PC-9 (cell line): ENCODE data around the gene CTNNBL1. TPM values are rescaled to one million over a fixed set of nuclear protein-coding genes. Genes with fewer than 3 reads are reported as not detected.

Experiments used
- Bru-seq: library from RNA; stranded (reverse); fragments of 400-500 nt; gene quantifications from one replicate; lab custom pipeline; 2021; lab: Mats Ljungman, UMichigan
- BruChase-seq, 2 experiments: library from RNA; stranded (reverse); fragments of 400-500 nt; gene quantifications; one replicate each; lab custom pipeline; 2021; lab: Mats Ljungman, UMichigan
- BruUV-seq: library from RNA; stranded (reverse); fragments of 400-500 nt; replicated peaks from 2 replicates; lab custom pipeline; 2021; lab: Mats Ljungman, UMichigan
- CTCF ChIA-PET: fragments of 300-600 bp; sonication (Branson Sonifier 250); formaldehyde crosslinking; loops from one replicate; lab custom pipeline; 2022; ENCODE audit warnings: antibody characterized with exemption; lab: Charles Lee
- POLR2A ChIA-PET: fragments of 300-600 bp; sonication (Branson Sonifier 250); formaldehyde crosslinking; loops from one replicate; lab custom pipeline; 2022; ENCODE audit warnings: antibody characterized with exemption; ENCODE audit not compliant: unreplicated experiment; lab: Charles Lee
- DNase-seq, 2 experiments: peaks; one replicate each; pipeline versions ENCODE4 v3.0.0 to v3.0.0-alpha.2; 2015 to 2022; ENCODE audit warnings: mixed read lengths in 1 of 2
- H2AFZ ChIP-seq: fragments of 200-600 bp; sonication (generic); 2 replicates; pipeline ENCODE4 v1.8.1; 2017; ENCODE audit warnings: antibody characterized with exemption
- H3F3A ChIP-seq: fragments of 200-600 bp; sonication (generic); 2 replicates; pipeline ENCODE4 v1.8.1; 2017; ENCODE audit warnings: antibody characterized with exemption, mild to moderate bottlenecking, low read depth; ENCODE audit not compliant: insufficient read depth
- H3K27ac ChIP-seq: fragments of 200-600 bp; sonication (generic); 2 replicates; pipeline ENCODE4 v1.6.1; 2016; ENCODE audit warnings: mixed run types
- H3K27me3 ChIP-seq: fragments of 200-600 bp; sonication (generic); 2 replicates; pipeline ENCODE4 v1.6.1; 2016; ENCODE audit warnings: low read depth, mixed run types; ENCODE audit not compliant: insufficient read depth
- H3K36me3 ChIP-seq: fragments of 200-600 bp; sonication (generic); 2 replicates; pipeline ENCODE4 v1.6.1; 2016; ENCODE audit warnings: low read depth, mixed run types
- H3K4me1 ChIP-seq: fragments of 200-600 bp; sonication (generic); replicated peaks from 2 replicates; pipeline ENCODE4 v1.6.1; 2016; ENCODE audit warnings: mixed run types; ENCODE audit not compliant: insufficient read depth
- H3K4me2 ChIP-seq: fragments of 200-600 bp; sonication (generic); 2 replicates; pipeline ENCODE4 v1.6.1; 2017; ENCODE audit warnings: mixed run types
- H3K4me3 ChIP-seq: fragments of 200-600 bp; sonication (generic); 2 replicates; pipeline ENCODE4 v1.6.1; 2016; ENCODE audit warnings: mixed run types
- H3K79me2 ChIP-seq: fragments of 200-600 bp; sonication (generic); 2 replicates; pipeline ENCODE4 v1.6.1; 2017; ENCODE audit warnings: low read depth, mixed run types
- H3K9me2 ChIP-seq: fragments of 200-600 bp; sonication (generic); 2 replicates; pipeline ENCODE4 v1.8.1; 2017; ENCODE audit warnings: mild to moderate bottlenecking; ENCODE audit not compliant: insufficient read depth
- H3K9me3 ChIP-seq: fragments of 200-600 bp; sonication (generic); 2 replicates; pipeline ENCODE4 v1.8.1; 2016; ENCODE audit warnings: low read depth; ENCODE audit not compliant: insufficient read depth
- H4K20me1 ChIP-seq: fragments of 200-600 bp; sonication (generic); 2 replicates; pipeline ENCODE4 v1.8.1; 2017; ENCODE audit not compliant: insufficient read depth
- EZH2 ChIP-seq: fragments of 200-600 bp; sonication (generic); IDR thresholded peaks from 2 replicates; pipeline ENCODE4 v1.8.0; 2017; ENCODE audit warnings: antibody characterized with exemption, low read depth
- intact Hi-C: fragments of 100-400 bp; cut with micrococcal nuclease; formaldehyde crosslinking; loops from one replicate; pipeline ENCODE4 v1.10.0; 2022; ENCODE audit not compliant: unreplicated experiment
- long read RNA-seq: library from polyadenylated mRNA; stranded (forward); transcript quantifications from one replicate; pipeline ENCODE4 v2.0.0, GENCODE V29; 2022
- total RNA-seq: library from RNA; stranded (reverse); gene quantifications from 2 replicates; pipeline ENCODE4 v1.2.3, GENCODE V29; 2021
- TF ChIP-seq, protein P1 (sequence below): fragments of 200-600 bp; sonication (generic); conservative IDR thresholded peaks from 2 replicates; pipeline ENCODE4 v1.6.1; 2017; ENCODE audit warnings: mixed run types, antibody characterized with exemption, mild to moderate bottlenecking, moderate library complexity

CTNNBL1 gene, protein sequence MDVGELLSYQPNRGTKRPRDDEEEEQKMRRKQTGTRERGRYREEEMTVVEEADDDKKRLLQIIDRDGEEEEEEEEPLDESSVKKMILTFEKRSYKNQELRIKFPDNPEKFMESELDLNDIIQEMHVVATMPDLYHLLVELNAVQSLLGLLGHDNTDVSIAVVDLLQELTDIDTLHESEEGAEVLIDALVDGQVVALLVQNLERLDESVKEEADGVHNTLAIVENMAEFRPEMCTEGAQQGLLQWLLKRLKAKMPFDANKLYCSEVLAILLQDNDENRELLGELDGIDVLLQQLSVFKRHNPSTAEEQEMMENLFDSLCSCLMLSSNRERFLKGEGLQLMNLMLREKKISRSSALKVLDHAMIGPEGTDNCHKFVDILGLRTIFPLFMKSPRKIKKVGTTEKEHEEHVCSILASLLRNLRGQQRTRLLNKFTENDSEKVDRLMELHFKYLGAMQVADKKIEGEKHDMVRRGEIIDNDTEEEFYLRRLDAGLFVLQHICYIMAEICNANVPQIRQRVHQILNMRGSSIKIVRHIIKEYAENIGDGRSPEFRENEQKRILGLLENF
- total RNA-seq (55.6 and 83.5 TPM in 2 replicates), Bru-seq, nascent RNA (percentile 81 among the genes with signal in this experiment), BruChase-seq, experiment 1, labeled RNA remaining after a 2-hour chase (percentile 66 among the genes with signal in this experiment), BruChase-seq, experiment 2, labeled RNA remaining after a 6-hour chase (percentile 67 among the genes with signal in this experiment)
- long read RNA-seq, transcript CTNNBL1-201 (16 exons, 1,925 nt), result major isoform, 140 of 480 reads
- long read RNA-seq, partial matches to known transcripts, result 323 of 480 reads
- long read RNA-seq, other reads (novel, unspliced or antisense), result 17 of 480 reads

DNA sequence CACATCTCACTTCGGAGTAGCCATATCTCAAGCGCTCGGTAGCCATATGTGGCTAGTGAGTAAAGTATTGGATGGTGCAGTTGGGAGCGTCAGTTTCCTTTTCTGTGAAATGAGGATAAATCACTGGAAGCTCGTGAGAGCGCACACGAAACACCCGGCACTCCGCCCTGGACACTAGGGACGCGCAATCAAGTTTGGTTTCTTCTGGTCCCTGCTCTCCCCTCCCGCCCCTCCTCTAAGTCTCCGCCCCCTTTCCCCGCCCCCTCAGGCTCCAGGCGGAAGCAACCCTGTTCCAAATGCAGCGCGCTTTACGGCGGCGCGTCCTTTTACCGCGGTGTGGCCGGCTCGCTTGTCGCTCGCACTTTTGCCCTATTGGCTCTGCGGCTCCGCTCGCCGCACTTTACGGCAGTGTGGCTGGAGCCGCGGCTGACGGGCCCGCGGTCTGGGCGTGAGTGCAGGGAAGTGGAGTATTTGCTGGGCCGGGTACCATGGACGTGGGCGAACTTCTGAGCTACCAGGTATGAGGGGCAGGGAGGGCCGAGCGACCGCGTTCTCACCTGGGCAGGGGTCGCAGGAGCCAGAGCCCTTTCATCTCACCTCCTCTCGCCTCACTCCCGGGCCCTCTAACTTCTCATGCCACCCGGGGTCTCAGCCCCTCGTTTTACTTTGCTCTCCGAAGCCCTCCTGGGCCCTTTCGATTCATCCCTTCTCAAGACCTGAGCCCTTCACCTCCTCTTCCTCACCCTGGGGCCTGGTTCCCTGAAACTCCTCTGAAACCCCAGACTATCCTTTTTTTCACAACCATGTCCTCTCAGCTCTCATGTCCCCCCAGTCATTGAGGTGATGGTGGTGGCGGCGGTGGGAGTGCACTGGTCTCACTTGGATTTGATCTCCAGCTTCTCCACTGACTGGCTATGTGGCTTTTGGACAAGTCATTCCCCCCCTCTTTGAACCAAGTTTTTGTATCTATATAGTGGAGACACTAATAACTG lies at the start of gene CTNNBL1:
TSS of gene CTNNBL1 (plus strand) at position 396 of the 992 bp plus-strand sequence. CDS start at position 489, 93 bp downstream.
- no peaks in the 10 kb centered on the region for H3K9me2 ChIP-seq
- peak within 1 kb of the TSS; percentile 64 for H3K4me3 ChIP-seq
- peaks cover 23% of the 10 kb centered on the region for H3K79me2 ChIP-seq
- H3K27me3 ChIP-seq, result no peaks in the 10 kb centered on the region
- ChIA-PET CTCF (interaction anchor here (0.8 kb wide), 1 partner anchor 741 kb away, joined by 7 read pairs; the partner anchor contains the start of gene SNHG17), POLR2A (interaction anchor here (0.6 kb wide), 1 partner anchor 301 kb away, joined by 3 read pairs; no protein-coding TSS in a partner anchor)
- H2AFZ ChIP-seq, result peak within 1 kb of the TSS; percentile 82
- no peak within 1 kb of the TSS for H3K27ac ChIP-seq
- peak; percentile 90 to 98 for DNase-seq
- H3K4me1 ChIP-seq, result peaks cover 11% of the 10 kb centered on the region; the same call in 1 of the 2 replicates
- no TSS peak for BruUV-seq
- no peaks in the 10 kb centered on the region for H3K36me3 ChIP-seq
- H3K9me3 ChIP-seq, result no peaks in the 10 kb centered on the region
- H3K4me2 ChIP-seq, result peak within 1 kb of the TSS; percentile 85
- H3F3A ChIP-seq, result no peaks in the 10 kb centered on the region
- intact Hi-C loops, result loop anchor here (1.0 kb wide), 1 partner anchor 17 kb away; no protein-coding TSS in a partner anchor
- no peaks in the 10 kb centered on the region for H4K20me1 ChIP-seq
- TF ChIP-seq EZH2, result no peak
- TF ChIP-seq, protein P1, sequence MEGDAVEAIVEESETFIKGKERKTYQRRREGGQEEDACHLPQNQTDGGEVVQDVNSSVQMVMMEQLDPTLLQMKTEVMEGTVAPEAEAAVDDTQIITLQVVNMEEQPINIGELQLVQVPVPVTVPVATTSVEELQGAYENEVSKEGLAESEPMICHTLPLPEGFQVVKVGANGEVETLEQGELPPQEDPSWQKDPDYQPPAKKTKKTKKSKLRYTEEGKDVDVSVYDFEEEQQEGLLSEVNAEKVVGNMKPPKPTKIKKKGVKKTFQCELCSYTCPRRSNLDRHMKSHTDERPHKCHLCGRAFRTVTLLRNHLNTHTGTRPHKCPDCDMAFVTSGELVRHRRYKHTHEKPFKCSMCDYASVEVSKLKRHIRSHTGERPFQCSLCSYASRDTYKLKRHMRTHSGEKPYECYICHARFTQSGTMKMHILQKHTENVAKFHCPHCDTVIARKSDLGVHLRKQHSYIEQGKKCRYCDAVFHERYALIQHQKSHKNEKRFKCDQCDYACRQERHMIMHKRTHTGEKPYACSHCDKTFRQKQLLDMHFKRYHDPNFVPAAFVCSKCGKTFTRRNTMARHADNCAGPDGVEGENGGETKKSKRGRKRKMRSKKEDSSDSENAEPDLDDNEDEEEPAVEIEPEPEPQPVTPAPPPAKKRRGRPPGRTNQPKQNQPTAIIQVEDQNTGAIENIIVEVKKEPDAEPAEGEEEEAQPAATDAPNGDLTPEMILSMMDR, result no peak

DNA sequence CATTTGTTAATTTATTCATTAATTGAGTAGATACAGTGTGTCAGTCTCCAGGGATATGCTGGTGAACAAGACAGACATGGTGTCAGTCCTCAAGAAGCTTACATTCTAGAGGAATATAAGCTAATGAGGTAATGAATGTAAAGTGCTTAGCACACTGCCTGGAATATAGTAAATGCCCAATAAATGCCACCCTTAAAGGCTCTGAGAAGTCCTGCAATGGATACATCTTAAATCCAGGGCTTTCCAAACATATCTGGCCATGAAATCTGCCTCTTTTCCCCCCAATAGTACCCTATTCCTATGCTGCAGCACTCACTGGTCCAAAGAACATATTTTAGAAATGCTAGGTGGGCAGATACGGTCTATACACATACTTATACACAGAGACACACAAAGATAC lies 49.2 kb upstream of the CTNNBL1 start:
- POLR2A ChIA-PET, result interaction anchor here (0.5 kb wide), 1 partner anchor 151 kb away, joined by 8 read pairs; no protein-coding TSS in a partner anchor
- Histone ChIP-seq H3K4me2 (no peak overlapping the region), H3K36me3 (no peaks in the 10 kb centered on the region), H3K27me3 (peaks cover 79% of the 10 kb centered on the region), H3K4me3 (no peak overlapping the region), H4K20me1 (no peaks in the 10 kb centered on the region), H3K9me3 (no peaks in the 10 kb centered on the region), H3K79me2 (no peaks in the 10 kb centered on the region), H3K4me1 (no peaks in the 10 kb centered on the region), H3F3A (no peaks in the 10 kb centered on the region), H3K9me2 (no peaks in the 10 kb centered on the region), H3K27ac (no peak overlapping the region), H2AFZ (no peak overlapping the region)
- intact Hi-C loops, result no loop called here
- BruUV-seq, result no TSS peak
- CTCF ChIA-PET, result no interaction called here
- DNase-seq, result no peak
- no peak for TF ChIP-seq EZH2
- TF ChIP-seq, protein P1, result no peak
